ENCODE results near the gene NPIPA1.
"Not testable (repeated sequence)": the region's sequence is repeated elsewhere in the genome, so short reads cannot be mapped to it uniquely, and the experiment has no call there.

DNA sequence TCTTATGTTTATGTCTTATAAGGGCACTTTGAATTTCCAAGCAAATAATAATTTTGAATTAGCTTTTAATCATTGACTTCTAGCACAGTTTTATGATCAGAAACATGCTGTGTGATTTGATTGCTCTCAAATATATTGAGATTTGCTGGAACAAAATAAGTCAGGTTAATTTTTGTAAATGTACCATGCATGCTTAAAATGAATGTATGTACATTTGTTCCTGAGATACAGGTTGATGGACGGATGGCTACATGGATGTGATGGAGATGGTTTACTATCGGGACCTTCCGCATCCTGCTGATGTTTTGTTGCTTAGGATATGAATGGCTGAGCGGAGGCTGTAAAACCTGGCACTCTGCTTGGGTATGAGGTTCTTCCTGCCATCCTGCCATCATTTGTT lies at the start of gene NPIPA1:
- TF ChIP-seq, protein P1, sequence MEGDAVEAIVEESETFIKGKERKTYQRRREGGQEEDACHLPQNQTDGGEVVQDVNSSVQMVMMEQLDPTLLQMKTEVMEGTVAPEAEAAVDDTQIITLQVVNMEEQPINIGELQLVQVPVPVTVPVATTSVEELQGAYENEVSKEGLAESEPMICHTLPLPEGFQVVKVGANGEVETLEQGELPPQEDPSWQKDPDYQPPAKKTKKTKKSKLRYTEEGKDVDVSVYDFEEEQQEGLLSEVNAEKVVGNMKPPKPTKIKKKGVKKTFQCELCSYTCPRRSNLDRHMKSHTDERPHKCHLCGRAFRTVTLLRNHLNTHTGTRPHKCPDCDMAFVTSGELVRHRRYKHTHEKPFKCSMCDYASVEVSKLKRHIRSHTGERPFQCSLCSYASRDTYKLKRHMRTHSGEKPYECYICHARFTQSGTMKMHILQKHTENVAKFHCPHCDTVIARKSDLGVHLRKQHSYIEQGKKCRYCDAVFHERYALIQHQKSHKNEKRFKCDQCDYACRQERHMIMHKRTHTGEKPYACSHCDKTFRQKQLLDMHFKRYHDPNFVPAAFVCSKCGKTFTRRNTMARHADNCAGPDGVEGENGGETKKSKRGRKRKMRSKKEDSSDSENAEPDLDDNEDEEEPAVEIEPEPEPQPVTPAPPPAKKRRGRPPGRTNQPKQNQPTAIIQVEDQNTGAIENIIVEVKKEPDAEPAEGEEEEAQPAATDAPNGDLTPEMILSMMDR (IDR thresholded peaks at IDR 0.05): not testable (repeated sequence)
- TF ChIP-seq POLR2A (IDR thresholded peaks at IDR 0.05): not testable (repeated sequence)

Measured in heart left ventricle (tissue), 13 donors.